Measurements from ENCODE around the gene DNAJC12. TPM values are rescaled to one million over a fixed set of nuclear protein-coding genes. Genes with fewer than 3 reads are reported as not detected.
"Not testable (repeated sequence)": the region's sequence is repeated elsewhere in the genome, so short reads cannot be mapped to it uniquely, and the experiment has no call there.

The DNAJC12 gene
- total RNA-seq, 1 experiment from 2014 or later: 4.3 TPM

DNA sequence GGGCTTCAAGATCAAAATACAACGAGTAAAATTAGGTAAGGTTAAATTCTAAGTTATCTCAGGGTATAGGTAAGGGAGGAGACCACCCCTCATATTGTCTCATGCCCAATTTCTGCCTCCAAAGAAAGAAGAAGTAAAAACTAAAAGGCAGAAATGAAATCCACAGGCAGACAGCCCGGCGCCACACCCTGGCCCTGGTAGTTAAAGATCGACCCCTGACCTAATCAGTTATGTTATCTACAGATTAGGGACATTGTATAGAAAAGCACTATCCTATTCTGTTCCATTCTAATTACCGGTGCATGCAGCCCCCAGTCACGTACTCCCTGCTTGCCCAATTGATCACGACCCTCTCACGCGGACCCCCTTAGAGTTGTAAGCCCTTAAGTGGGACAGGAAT is 75.4 kb downstream of the DNAJC12 start:
- H4K20me1 ChIP-seq (ENCODE audit: insufficient read depth); RAD21 ChIA-PET (ENCODE audit: low non-redundant PET in 1 of 2, low total read pairs in 2 of 2, uncharacterized antibody in 2 of 2, unreplicated experiment in 2 of 2); H2AFZ ChIP-seq (ENCODE audit: low read depth, low read length, poor library complexity, severe bottlenecking); H3K9me3 ChIP-seq (ENCODE audit: control insufficient read depth in 1 of 2, insufficient read depth in 1 of 2, low read depth in 1 of 2, low read length in 2 of 2); H3K4me3 ChIP-seq (replicated peaks in 1 of 2; ENCODE audit: low read depth in 1 of 2, low read length in 2 of 2); H3K79me2 ChIP-seq (ENCODE audit: insufficient read depth, low read length); H3K36me3 ChIP-seq (ENCODE audit: control insufficient read depth in 1 of 2, insufficient read depth in 2 of 2, low read length in 2 of 2); CTCF ChIA-PET; POLR2A ChIA-PET; H3K4me2 ChIP-seq (ENCODE audit: low read length); H3K27ac ChIP-seq (ENCODE audit: low read depth, low read length); H3K9me2 ChIP-seq (ENCODE audit: insufficient read depth); H3K27me3 ChIP-seq (ENCODE audit: insufficient read depth, low read length); H3K9ac ChIP-seq (ENCODE audit: low read length); DNase-seq (ENCODE audit: low read depth, low spot score); ATAC-seq; BruUV-seq (replicated peaks): not testable (repeated sequence)
- intact Hi-C loops (cut with micrococcal nuclease): loop anchor here (5.0 kb wide), 1 partner anchor 95 kb away; no protein-coding TSS in a partner anchor
- peaks cover 7 to 26% of the 10 kb centered on the region in 2 experiments; a peak in 3 of 4 replicates for H3K4me1 ChIP-seq (ENCODE audit: control insufficient read depth in 1 of 2, insufficient read depth in 2 of 2, low read length in 2 of 2)

DNA sequence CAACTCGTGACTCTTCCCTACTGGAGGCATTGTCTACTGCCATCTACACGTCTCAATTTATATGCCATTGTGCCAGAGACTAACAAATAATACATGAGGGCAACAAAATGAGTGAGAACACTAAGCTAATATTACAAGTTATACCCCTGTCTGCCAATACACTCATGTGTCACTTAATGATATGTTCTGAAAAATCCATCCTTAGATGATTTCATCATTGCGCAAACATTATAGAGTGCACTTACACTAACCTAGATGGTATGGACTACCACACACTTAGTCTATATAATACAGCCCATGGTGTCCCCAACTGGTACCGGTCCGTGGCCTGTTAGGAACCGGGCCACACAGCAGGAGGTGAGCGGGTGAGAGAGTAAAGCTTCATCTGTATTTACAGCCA is 77.7 kb downstream of the DNAJC12 start:
- ATAC-seq: no peak
- no peaks in the 10 kb centered on the region for H3K9me3 ChIP-seq (ENCODE audit: control insufficient read depth in 1 of 2, insufficient read depth in 1 of 2, low read depth in 1 of 2, low read length in 2 of 2)
- ChIA-PET CTCF (no interaction called here), RAD21 (ENCODE audit: low non-redundant PET in 1 of 2, low total read pairs in 2 of 2, uncharacterized antibody in 2 of 2, unreplicated experiment in 2 of 2) (no interaction called here), POLR2A (no interaction called here)
- no peak overlapping the region for H2AFZ ChIP-seq (ENCODE audit: low read depth, low read length, poor library complexity, severe bottlenecking)
- H3K27ac ChIP-seq (ENCODE audit: low read depth, low read length): no peak overlapping the region
- no peak for DNase-seq (ENCODE audit: low read depth, low spot score)
- no peaks in the 10 kb centered on the region for H3K79me2 ChIP-seq (ENCODE audit: insufficient read depth, low read length)
- intact Hi-C loops (cut with micrococcal nuclease): loop anchor here (5.0 kb wide), 1 partner anchor 93 kb away; no protein-coding TSS in a partner anchor
- H3K4me3 ChIP-seq (replicated peaks in 1 of 2; ENCODE audit: low read depth in 1 of 2, low read length in 2 of 2): no peak overlapping the region
- H4K20me1 ChIP-seq (ENCODE audit: insufficient read depth): no peaks in the 10 kb centered on the region
- no peaks in the 10 kb centered on the region for H3K27me3 ChIP-seq (ENCODE audit: insufficient read depth, low read length)
- H3K9me2 ChIP-seq (ENCODE audit: insufficient read depth): no peaks in the 10 kb centered on the region
- H3K36me3 ChIP-seq (ENCODE audit: control insufficient read depth in 1 of 2, insufficient read depth in 2 of 2, low read length in 2 of 2): no peaks in the 10 kb centered on the region
- peaks cover 4 to 11% of the 10 kb centered on the region in 2 experiments; a peak in 3 of 4 replicates for H3K4me1 ChIP-seq (ENCODE audit: control insufficient read depth in 1 of 2, insufficient read depth in 2 of 2, low read length in 2 of 2)
- H3K9ac ChIP-seq (ENCODE audit: low read length): no peak overlapping the region
- no TSS peak for BruUV-seq (replicated peaks)
- H3K4me2 ChIP-seq (ENCODE audit: low read length): no peak overlapping the region
- TF ChIP-seq JUND (IDR thresholded peaks at IDR 0.05) (no peak), RAD21 (IDR thresholded peaks at IDR 0.05; ENCODE audit: low read depth) (no peak), TCF7L2 (IDR thresholded peaks at IDR 0.05; ENCODE audit: borderline replicate concordance, extremely low read depth, insufficient read depth, insufficient read length) (no peak), EZH2phosphoT487 (IDR thresholded peaks at IDR 0.05; ENCODE audit: borderline replicate concordance) (no peak), ELF1 (IDR thresholded peaks at IDR 0.05; ENCODE audit: borderline replicate concordance, low read depth) (no peak)
- TF ChIP-seq, protein P1, sequence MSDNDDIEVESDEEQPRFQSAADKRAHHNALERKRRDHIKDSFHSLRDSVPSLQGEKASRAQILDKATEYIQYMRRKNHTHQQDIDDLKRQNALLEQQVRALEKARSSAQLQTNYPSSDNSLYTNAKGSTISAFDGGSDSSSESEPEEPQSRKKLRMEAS (IDR thresholded peaks at IDR 0.05): no peak

Other genes with a start within 250 kb of the DNAJC12 start
- gene CTNNA3, start 142.0 kb downstream of the DNAJC12 start, total RNA-seq (2021; ENCODE audit: unreplicated experiment): 0.32 TPM
- 22.8 TPM for gene SIRT1, start 46.5 kb upstream of the DNAJC12 start, total RNA-seq (2021; ENCODE audit: unreplicated experiment)
- gene HERC4, start 237.1 kb upstream of the DNAJC12 start, total RNA-seq (2021; ENCODE audit: unreplicated experiment): 36.5 TPM

Measured in HCT116 (cell line).